Glutamatergic neuron (in vitro differentiated cells): Measurements from ENCODE around the gene COX19. TPM values are rescaled to one million over a fixed set of nuclear protein-coding genes. Genes with fewer than 3 reads are reported as not detected.

Experiments
- DNase-seq: peaks from one replicate; pipeline ENCODE4 v3.0.0; 2022
- H3K27ac Mint-ChIP-seq: one replicate; pipeline ENCODE4 v1.8.0; 2020; ENCODE audit warnings: mild to moderate bottlenecking, mixed read lengths, inconsistent platforms; ENCODE audit not compliant: unreplicated experiment
- H3K27me3 Mint-ChIP-seq: one replicate; pipeline ENCODE4 v1.8.0; 2020; ENCODE audit warnings: mild to moderate bottlenecking, moderate library complexity, mixed read lengths, inconsistent platforms; ENCODE audit not compliant: unreplicated experiment
- H3K36me3 Mint-ChIP-seq: one replicate; pipeline ENCODE4 v1.8.0; 2020; ENCODE audit warnings: mild to moderate bottlenecking, mixed read lengths, inconsistent platforms; ENCODE audit not compliant: unreplicated experiment
- H3K4me1 Mint-ChIP-seq: one replicate; pipeline ENCODE4 v1.8.0; 2020; ENCODE audit warnings: mild to moderate bottlenecking, low read depth, mixed read lengths, inconsistent platforms; ENCODE audit not compliant: unreplicated experiment
- H3K4me3 Mint-ChIP-seq: one replicate; pipeline ENCODE4 v1.8.0; 2020; ENCODE audit warnings: mild to moderate bottlenecking, mixed read lengths, inconsistent platforms; ENCODE audit not compliant: unreplicated experiment
- H3K9me3 Mint-ChIP-seq: one replicate; pipeline ENCODE4 v1.8.0; 2020; ENCODE audit warnings: mild to moderate bottlenecking, moderate library complexity, mixed read lengths, inconsistent platforms; ENCODE audit not compliant: unreplicated experiment
- CTCF ChIP-seq: fragments of 200-600 bp; sonication (generic); IDR thresholded peaks from one replicate; pipeline ENCODE4 v1.5.0; 2021; ENCODE audit not compliant: partially characterized antibody, unreplicated experiment
- total RNA-seq: library from RNA; stranded (reverse); fragmentation: NEBNext Ultra II Directional; extraction: Animal tissue kit (Norgen Biotek cat#: 25700); gene quantifications from one replicate; pipeline ENCODE4 v1.2.1, GENCODE V29; 2021; ENCODE audit not compliant: unreplicated experiment

The COX19 gene
- total RNA-seq, 1 donor from 2014 or later: 18.4 TPM

- Mint-ChIP-seq H3K27ac (no peak overlapping the region), H3K9me3 (peaks cover 6% of the 10 kb centered on the region), H3K27me3 (peaks cover 8% of the 10 kb centered on the region), H3K4me3 (no peak overlapping the region), H3K4me1 (peaks cover 32% of the 10 kb centered on the region), H3K36me3 (no peaks in the 10 kb centered on the region)
- no peak for DNase-seq
- no peak for TF ChIP-seq CTCF
Observed at GRCh38 chr7:967361-968082, 7.8 kb downstream of the COX19 start.

- no peak for DNase-seq
- peak overlapping the region; percentile 62 for H3K27ac Mint-ChIP-seq
- no peaks in the 10 kb centered on the region for H3K36me3 Mint-ChIP-seq
- peaks cover 10% of the 10 kb centered on the region for H3K9me3 Mint-ChIP-seq
- peaks cover 8% of the 10 kb centered on the region for H3K27me3 Mint-ChIP-seq
- no peak overlapping the region for H3K4me3 Mint-ChIP-seq
- H3K4me1 Mint-ChIP-seq: peaks cover 28% of the 10 kb centered on the region
- TF ChIP-seq CTCF: no peak
Observed at GRCh38 chr7:966291-967069, 8.9 kb downstream of the COX19 start.

GRCh38 chr7:964401-965231, 10.7 kb downstream of the COX19 start:
- H3K4me3 Mint-ChIP-seq: no peak overlapping the region
- peak; percentile 20 for DNase-seq
- no peak for TF ChIP-seq CTCF
- peaks cover 15% of the 10 kb centered on the region for H3K9me3 Mint-ChIP-seq
- no peak overlapping the region for H3K27ac Mint-ChIP-seq
- peaks cover 29% of the 10 kb centered on the region for H3K4me1 Mint-ChIP-seq
- H3K27me3 Mint-ChIP-seq: peaks cover 8% of the 10 kb centered on the region
- H3K36me3 Mint-ChIP-seq: no peaks in the 10 kb centered on the region

GRCh38 chr7:963236-964078, 11.9 kb downstream of the COX19 start:
- H3K4me3 Mint-ChIP-seq: no peak overlapping the region
- DNase-seq: no peak
- no peaks in the 10 kb centered on the region for H3K36me3 Mint-ChIP-seq
- H3K4me1 Mint-ChIP-seq: peaks cover 29% of the 10 kb centered on the region
- H3K27me3 Mint-ChIP-seq: peaks cover 10% of the 10 kb centered on the region
- peaks cover 17% of the 10 kb centered on the region for H3K9me3 Mint-ChIP-seq
- no peak overlapping the region for H3K27ac Mint-ChIP-seq
- no peak for TF ChIP-seq CTCF
